Naive thymus-derived CD8-positive, alpha-beta T cell (primary cell): ENCODE data around the gene MATR3. TPM values are rescaled to one million over a fixed set of nuclear protein-coding genes. Genes with fewer than 3 reads are reported as not detected.
"Not testable (repeated sequence)": the region's sequence is repeated elsewhere in the genome, so short reads cannot be mapped to it uniquely, and the experiment has no call there.

Experiments used
- ATAC-seq, 2 donors: fragments of 150-1000 bp; cut with Tn5 transposase in 1 of 2; sonication (Bioruptor Pico), chemical (Tn5 transposase) in 1 of 2; 1 replicate in 1 of 2; 2 replicates in 1 of 2; pipeline ENCODE4 v1.10.0; 2021; ENCODE audit warnings: mild to moderate bottlenecking in 2 of 2, moderate library complexity in 2 of 2
- POLR2A ChIA-PET: fragments of 350-600 bp; sonication (Branson Sonifier 250); formaldehyde crosslinking; loops from one replicate; lab custom pipeline; 2021; ENCODE audit warnings: antibody characterized with exemption; lab: Charles Lee
- DNase-seq, 10 donors: peaks; one replicate each; pipeline versions ENCODE4 v3.0.0 to v3.0.0-alpha.2; 2020 to 2022
- H3K27ac Mint-ChIP-seq, 10 donors: one replicate each; pipeline ENCODE4 v1.8.0; 2020 to 2022; ENCODE audit warnings: mild to moderate bottlenecking in 10 of 10, mixed read lengths in 10 of 10, moderate library complexity in 4 of 10, inconsistent platforms in 1 of 10
- H3K27me3 Mint-ChIP-seq, 5 donors: one replicate each; pipeline ENCODE4 v1.8.0; 2021 to 2022; ENCODE audit warnings: mixed read lengths in 5 of 5
- H3K36me3 Mint-ChIP-seq, 3 donors: one replicate each; pipeline ENCODE4 v1.8.0; 2020 to 2022; ENCODE audit warnings: mixed read lengths in 3 of 3, mild to moderate bottlenecking in 2 of 3, inconsistent platforms in 1 of 3
- H3K4me1 Mint-ChIP-seq, 4 donors: one replicate each; pipeline ENCODE4 v1.8.0; 2021 to 2022; ENCODE audit warnings: mixed read lengths in 4 of 4
- H3K4me3 Mint-ChIP-seq, 10 donors: one replicate each; pipeline ENCODE4 v1.8.0; 2020 to 2022; ENCODE audit warnings: mild to moderate bottlenecking in 10 of 10, mixed read lengths in 10 of 10, moderate library complexity in 6 of 10, inconsistent platforms in 1 of 10
- H3K9me3 Mint-ChIP-seq, 9 donors: one replicate each; pipeline ENCODE4 v1.8.0; 2020 to 2022; ENCODE audit warnings: mixed read lengths in 9 of 9, mild to moderate bottlenecking in 3 of 9, inconsistent platforms in 1 of 9, moderate library complexity in 1 of 9
- polyA plus RNA-seq, 3 donors: library from polyadenylated mRNA; unstranded; fragments of 300-500 nt; fragmentation: Illumina TruSeq; gene quantifications; one replicate each; pipeline ENCODE4 v1.2.3, GENCODE V29; 2021
- total RNA-seq, 8 experiments: library from RNA in 2 of 8; stranded (reverse) in 2 of 8; gene quantifications; one replicate each; pipeline ENCODE4 v1.2.3 and lab custom pipeline; 2021 to 2026

Gene MATR3
- total and polyA plus RNA-seq, 5 experiments from 2014 or later, result 259 to 351 (median 323) TPM

GRCh38 chr5:139342423-139342723 lies 48.8 kb downstream of the MATR3 start:
- no peaks in the 10 kb centered on the region for H3K27me3 Mint-ChIP-seq
- DNase-seq, result peak in 4 of 10 donors; percentile 80 to 92 (median 86)
- POLR2A ChIA-PET, result interaction anchor here (0.6 to 3.6 kb wide), 30 partner anchors 10 to 1010 kb away, joined by 3 to 126 read pairs (median 4); partner anchors contain the start of genes DNAJC18, HSPA9, MATR3 and PROB1
- ATAC-seq, result peak; percentile 70 to 71
- peaks cover 25 to 65% (median 58%) of the 10 kb centered on the region in 4 donors for H3K4me1 Mint-ChIP-seq
- peaks cover 0 to 27% (median 12%) of the 10 kb centered on the region in 3 donors for H3K36me3 Mint-ChIP-seq
- peak overlapping the region; percentile 97 to 100 (median 98) for H3K27ac Mint-ChIP-seq
- H3K4me3 Mint-ChIP-seq, result peak overlapping the region; percentile 89 to 100 (median 97)
- no peaks in the 10 kb centered on the region for H3K9me3 Mint-ChIP-seq

- H3K4me1 Mint-ChIP-seq, result peaks cover 25 to 71% (median 62%) of the 10 kb centered on the region in 4 donors
- H3K27me3 Mint-ChIP-seq, result no peaks in the 10 kb centered on the region
- DNase-seq (no peak), ATAC-seq (no peak)
- peak overlapping the region in 7 of 10 donors; percentile 97 to 100 (median 98) for H3K27ac Mint-ChIP-seq
- H3K9me3 Mint-ChIP-seq, result no peaks in the 10 kb centered on the region
- peak overlapping the region; percentile 89 to 100 (median 97) for H3K4me3 Mint-ChIP-seq
- H3K36me3 Mint-ChIP-seq, result peaks cover 0 to 35% (median 13%) of the 10 kb centered on the region in 3 donors
- POLR2A ChIA-PET, result no interaction called here
Observed at GRCh38 chr5:139343476-139343875, 49.9 kb downstream of the MATR3 start.

GRCh38 chr5:139344177-139344576 lies 50.6 kb downstream of the MATR3 start:
- DNase-seq (no peak), ATAC-seq (no peak)
- H3K9me3 Mint-ChIP-seq, result no peaks in the 10 kb centered on the region
- no peaks in the 10 kb centered on the region for H3K27me3 Mint-ChIP-seq
- POLR2A ChIA-PET, result no interaction called here
- H3K27ac Mint-ChIP-seq, result peak overlapping the region in 7 of 10 donors; percentile 11 to 76 (median 22)
- peak overlapping the region; percentile 9 to 97 (median 68) for H3K4me3 Mint-ChIP-seq
- peaks cover 25 to 78% (median 68%) of the 10 kb centered on the region in 4 donors for H3K4me1 Mint-ChIP-seq
- peaks cover 0 to 42% (median 14%) of the 10 kb centered on the region in 3 donors for H3K36me3 Mint-ChIP-seq

GRCh38 chr5:139345442-139345841 lies 51.9 kb downstream of the MATR3 start:
- peak overlapping the region in 3 of 10 donors; percentile 8 to 76 (median 29) for H3K27ac Mint-ChIP-seq
- H3K9me3 Mint-ChIP-seq, H3K27me3 Mint-ChIP-seq, DNase-seq, ATAC-seq: not testable (repeated sequence)
- POLR2A ChIA-PET, result interaction anchor here (0.7 kb wide), 1 partner anchor 896 kb away, joined by 5 read pairs; no protein-coding TSS in a partner anchor
- peaks cover 0 to 47% (median 14%) of the 10 kb centered on the region in 3 donors for H3K36me3 Mint-ChIP-seq
- peaks cover 25 to 82% (median 72%) of the 10 kb centered on the region in 4 donors for H3K4me1 Mint-ChIP-seq
- peak overlapping the region in 7 of 10 donors; percentile 18 to 73 (median 40) for H3K4me3 Mint-ChIP-seq

- H3K4me1 Mint-ChIP-seq, result peaks cover 14 to 80% (median 69%) of the 10 kb centered on the region in 4 donors
- ATAC-seq, result not testable (repeated sequence)
Observed at GRCh38 chr5:139347863-139348262, 54.3 kb downstream of the MATR3 start.

GRCh38 chr5:139354186-139354585 lies 60.6 kb downstream of the MATR3 start:
- Mint-ChIP-seq H3K27ac (peak overlapping the region in 2 of 10 donors; percentile 3 to 35), H3K4me1 (peaks cover 16 to 71% (median 49%) of the 10 kb centered on the region in 4 donors), H3K9me3 (peaks cover 0 to 6% (median 0%) of the 10 kb centered on the region in 9 donors), H3K27me3 (no peaks in the 10 kb centered on the region), H3K36me3 (peaks cover 6 to 63% (median 20%) of the 10 kb centered on the region in 3 donors), H3K4me3 (peak overlapping the region in 1 of 10 donors; percentile 36)
- ATAC-seq (no peak), DNase-seq (no peak)
- POLR2A ChIA-PET, result interaction anchor here (1.7 kb wide), 1 partner anchor 12 kb away, joined by 8 read pairs; the partner anchor contains the start of gene PAIP2

More at GRCh38 chr5:139347863-139348262, 54.3 kb downstream of the MATR3 start:
- Mint-ChIP-seq H3K4me3 (peak overlapping the region in 1 of 10 donors; percentile 22), H3K36me3 (peaks cover 0 to 57% (median 18%) of the 10 kb centered on the region in 3 donors)
- DNase-seq, H3K9me3 Mint-ChIP-seq, H3K27ac Mint-ChIP-seq, H3K27me3 Mint-ChIP-seq: not testable (repeated sequence)
- POLR2A ChIA-PET, result interaction anchor here (0.7 to 1.0 kb wide), 3 partner anchors 16 to 55 kb away, joined by 3 to 4 read pairs (median 3); no protein-coding TSS in a partner anchor

GRCh38 chr5:139355900-139356299 lies 62.4 kb downstream of the MATR3 start:
- ATAC-seq, POLR2A ChIA-PET, H3K9me3 Mint-ChIP-seq, H3K4me3 Mint-ChIP-seq, DNase-seq, H3K27me3 Mint-ChIP-seq: not testable (repeated sequence)
- Mint-ChIP-seq H3K27ac (peak overlapping the region in 1 of 10 donors; percentile 21), H3K4me1 (peaks cover 22 to 72% (median 50%) of the 10 kb centered on the region in 4 donors), H3K36me3 (peaks cover 6 to 66% (median 20%) of the 10 kb centered on the region in 3 donors)

GRCh38 chr5:139358064-139358463 lies 64.5 kb downstream of the MATR3 start:
- Mint-ChIP-seq H3K27ac (peak overlapping the region in 2 of 10 donors; percentile 8 to 58), H3K4me3 (no peak overlapping the region), H3K27me3 (no peaks in the 10 kb centered on the region), H3K9me3 (peaks cover 0 to 6% (median 0%) of the 10 kb centered on the region in 9 donors), H3K36me3 (peaks cover 6 to 58% (median 16%) of the 10 kb centered on the region in 3 donors), H3K4me1 (peaks cover 19 to 64% (median 40%) of the 10 kb centered on the region in 4 donors)
- POLR2A ChIA-PET, result no interaction called here
- DNase-seq (no peak), ATAC-seq (no peak)

- H3K27ac Mint-ChIP-seq, result peak overlapping the region in 3 of 10 donors; percentile 13 to 61 (median 60)
- POLR2A ChIA-PET, result interaction anchor here (0.7 kb wide), 2 partner anchors 157 to 766 kb away, joined by 3 to 5 read pairs; no protein-coding TSS in a partner anchor
- no peak for ATAC-seq
- H3K4me3 Mint-ChIP-seq, result peak overlapping the region in 1 of 10 donors; percentile 20
- H3K36me3 Mint-ChIP-seq, result peaks cover 7 to 59% (median 12%) of the 10 kb centered on the region in 3 donors
- peaks cover 12 to 51% (median 30%) of the 10 kb centered on the region in 4 donors for H3K4me1 Mint-ChIP-seq
- no peaks in the 10 kb centered on the region for H3K27me3 Mint-ChIP-seq
- DNase-seq, result no peak
- no peaks in the 10 kb centered on the region for H3K9me3 Mint-ChIP-seq
Observed at GRCh38 chr5:139360384-139360783, 66.8 kb downstream of the MATR3 start.

GRCh38 chr5:139361835-139362429 lies 68.4 kb downstream of the MATR3 start:
- DNase-seq (no peak), ATAC-seq (no peak)
- no peaks in the 10 kb centered on the region for H3K9me3 Mint-ChIP-seq
- no peak overlapping the region for H3K4me3 Mint-ChIP-seq
- no peaks in the 10 kb centered on the region for H3K27me3 Mint-ChIP-seq
- POLR2A ChIA-PET, result interaction anchor here (0.6 to 0.7 kb wide), 2 partner anchors 149 to 1257 kb away, joined by 3 read pairs; no protein-coding TSS in a partner anchor
- H3K27ac Mint-ChIP-seq, result no peak overlapping the region
- H3K4me1 Mint-ChIP-seq, result peaks cover 11 to 42% (median 26%) of the 10 kb centered on the region in 4 donors
- H3K36me3 Mint-ChIP-seq, result peaks cover 7 to 71% (median 16%) of the 10 kb centered on the region in 3 donors

GRCh38 chr5:139363937-139364336 lies 70.4 kb downstream of the MATR3 start:
- Mint-ChIP-seq H3K4me1 (peaks cover 6 to 26% (median 11%) of the 10 kb centered on the region in 4 donors), H3K27ac (no peak overlapping the region), H3K9me3 (no peaks in the 10 kb centered on the region), H3K36me3 (peaks cover 7 to 68% (median 14%) of the 10 kb centered on the region in 3 donors), H3K4me3 (no peak overlapping the region), H3K27me3 (no peaks in the 10 kb centered on the region)
- DNase-seq (no peak), ATAC-seq (no peak)
- POLR2A ChIA-PET, result interaction anchor here (0.6 kb wide), 1 partner anchor 214 kb away, joined by 3 read pairs; no protein-coding TSS in a partner anchor

- no peaks in the 10 kb centered on the region for H3K27me3 Mint-ChIP-seq
- no peaks in the 10 kb centered on the region for H3K9me3 Mint-ChIP-seq
- POLR2A ChIA-PET, result interaction anchor here (0.6 to 0.7 kb wide), 2 partner anchors 24 to 213 kb away, joined by 3 read pairs; no protein-coding TSS in a partner anchor
- H3K4me3 Mint-ChIP-seq, result no peak overlapping the region
- ATAC-seq (no peak), DNase-seq (no peak)
- H3K4me1 Mint-ChIP-seq, result peaks cover 6 to 21% (median 11%) of the 10 kb centered on the region in 4 donors
- H3K27ac Mint-ChIP-seq, result no peak overlapping the region
- peaks cover 7 to 72% (median 14%) of the 10 kb centered on the region in 3 donors for H3K36me3 Mint-ChIP-seq
Observed at GRCh38 chr5:139364466-139364865, 70.9 kb downstream of the MATR3 start.
